Measurements from ENCODE around the gene PRELID3B.

PRELID3B gene

DNA sequence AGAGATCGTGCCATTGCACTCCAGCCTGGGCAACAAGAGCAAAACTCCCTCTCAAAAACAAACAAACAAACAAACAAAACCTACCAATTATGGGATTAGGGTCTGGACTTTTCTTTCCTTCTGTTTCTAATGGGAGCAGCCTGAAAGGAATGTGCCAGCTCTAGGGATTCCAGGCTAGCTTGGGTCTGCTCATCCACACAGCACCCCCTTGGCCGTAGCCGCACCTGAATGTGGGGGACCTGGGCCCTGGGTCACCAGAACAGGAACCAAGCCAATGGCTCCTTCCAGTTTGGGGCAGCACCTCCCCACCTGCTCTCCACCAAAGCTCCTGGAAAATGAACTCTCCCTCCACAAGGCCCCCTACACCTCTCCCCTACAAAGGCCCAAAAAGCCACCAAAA lies 42.3 kb downstream of the PRELID3B start:
- Histone ChIP-seq H3K4me1 (ENCODE audit: control insufficient read depth in 5 of 5, insufficient read depth in 5 of 5, low read length in 5 of 5) (peaks cover 2 to 34% (median 21%) of the 10 kb centered on the region in 5 donors), H3K9me3 (ENCODE audit: control insufficient read depth in 5 of 5, low read length in 5 of 5) (no peaks in the 10 kb centered on the region), H3K4me3 (ENCODE audit: low read depth in 1 of 5, low read length in 5 of 5) (no peak overlapping the region), H3K27ac (ENCODE audit: low read depth, low read length) (no peak overlapping the region), H3K36me3 (ENCODE audit: control insufficient read depth in 5 of 5, insufficient read depth in 5 of 5, low read length in 5 of 5) (peaks cover 3 to 87% (median 74%) of the 10 kb centered on the region in 5 donors), H3K27me3 (ENCODE audit: control insufficient read depth in 5 of 5, insufficient read depth in 4 of 5, low read length in 5 of 5) (no peaks in the 10 kb centered on the region), H3K9ac (ENCODE audit: low read length in 5 of 5) (no peak overlapping the region)

DNA sequence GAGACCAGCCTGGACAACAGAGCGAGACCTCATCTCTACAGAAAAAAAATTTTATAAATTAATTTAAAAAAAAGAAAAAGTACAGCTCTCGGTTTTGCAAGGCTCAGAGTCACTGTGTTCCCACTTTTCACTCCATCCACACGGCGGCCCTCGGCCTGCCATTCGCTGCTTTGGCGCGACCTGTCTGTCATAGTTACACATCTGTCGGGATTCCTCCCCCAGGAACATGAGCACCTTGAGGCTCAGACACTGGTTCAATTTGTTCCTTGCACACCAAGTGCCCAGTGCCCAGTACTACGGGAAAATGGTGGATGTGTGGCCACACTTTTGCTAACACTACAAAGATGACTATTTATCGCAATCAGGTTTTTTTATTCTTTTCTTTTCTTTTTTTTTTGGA lies 43.9 kb downstream of the PRELID3B start:
- Histone ChIP-seq H3K4me3 (ENCODE audit: low read depth in 1 of 5, low read length in 5 of 5) (no peak overlapping the region), H3K9ac (ENCODE audit: low read length in 5 of 5) (no peak overlapping the region), H3K27ac (ENCODE audit: low read depth, low read length) (no peak overlapping the region), H3K36me3 (ENCODE audit: control insufficient read depth in 5 of 5, insufficient read depth in 5 of 5, low read length in 5 of 5) (peaks cover 3 to 97% (median 82%) of the 10 kb centered on the region in 5 donors), H3K27me3 (ENCODE audit: control insufficient read depth in 5 of 5, insufficient read depth in 4 of 5, low read length in 5 of 5) (no peaks in the 10 kb centered on the region), H3K4me1 (ENCODE audit: control insufficient read depth in 5 of 5, insufficient read depth in 5 of 5, low read length in 5 of 5) (peaks cover 0 to 17% (median 7%) of the 10 kb centered on the region in 5 donors), H3K9me3 (ENCODE audit: control insufficient read depth in 5 of 5, low read length in 5 of 5) (no peaks in the 10 kb centered on the region)

- H3K4me3 ChIP-seq (ENCODE audit: low read depth in 1 of 5, low read length in 5 of 5) = no peak overlapping the region
- peaks cover 6 to 98% (median 86%) of the 10 kb centered on the region in 5 donors for H3K36me3 ChIP-seq (ENCODE audit: control insufficient read depth in 5 of 5, insufficient read depth in 5 of 5, low read length in 5 of 5)
- no peak overlapping the region for H3K9ac ChIP-seq (ENCODE audit: low read length in 5 of 5)
- no peak overlapping the region for H3K27ac ChIP-seq (ENCODE audit: low read depth, low read length)
- no peaks in the 10 kb centered on the region for H3K27me3 ChIP-seq (ENCODE audit: control insufficient read depth in 5 of 5, insufficient read depth in 4 of 5, low read length in 5 of 5)
- H3K4me1 ChIP-seq (ENCODE audit: control insufficient read depth in 5 of 5, insufficient read depth in 5 of 5, low read length in 5 of 5) = peaks cover 0 to 3% (median 0%) of the 10 kb centered on the region in 5 donors
- H3K9me3 ChIP-seq (ENCODE audit: control insufficient read depth in 5 of 5, low read length in 5 of 5) = no peaks in the 10 kb centered on the region
Measured at GRCh38 chr20:58997141-58997770, 45.3 kb downstream of the PRELID3B start.

- peaks cover 0 to 3% (median 0%) of the 10 kb centered on the region in 5 donors for H3K4me1 ChIP-seq (ENCODE audit: control insufficient read depth in 5 of 5, insufficient read depth in 5 of 5, low read length in 5 of 5)
- H3K27me3 ChIP-seq (ENCODE audit: control insufficient read depth in 5 of 5, insufficient read depth in 4 of 5, low read length in 5 of 5) = no peaks in the 10 kb centered on the region
- no peak overlapping the region for H3K27ac ChIP-seq (ENCODE audit: low read depth, low read length)
- H3K36me3 ChIP-seq (ENCODE audit: control insufficient read depth in 5 of 5, insufficient read depth in 5 of 5, low read length in 5 of 5) = peaks cover 15 to 97% (median 86%) of the 10 kb centered on the region in 5 donors
- H3K9me3 ChIP-seq (ENCODE audit: control insufficient read depth in 5 of 5, low read length in 5 of 5) = no peaks in the 10 kb centered on the region
- H3K9ac ChIP-seq (ENCODE audit: low read length in 5 of 5) = no peak overlapping the region
- no peak overlapping the region for H3K4me3 ChIP-seq (ENCODE audit: low read depth in 1 of 5, low read length in 5 of 5)
Measured at GRCh38 chr20:58996226-58996611, 46.4 kb downstream of the PRELID3B start.

GRCh38 chr20:58995461-58996225 lies 46.9 kb downstream of the PRELID3B start:
- H3K27ac ChIP-seq (ENCODE audit: low read depth, low read length) = no peak overlapping the region
- no peaks in the 10 kb centered on the region for H3K9me3 ChIP-seq (ENCODE audit: control insufficient read depth in 5 of 5, low read length in 5 of 5)
- no peak overlapping the region for H3K9ac ChIP-seq (ENCODE audit: low read length in 5 of 5)
- peaks cover 15 to 97% (median 87%) of the 10 kb centered on the region in 5 donors for H3K36me3 ChIP-seq (ENCODE audit: control insufficient read depth in 5 of 5, insufficient read depth in 5 of 5, low read length in 5 of 5)
- no peaks in the 10 kb centered on the region for H3K27me3 ChIP-seq (ENCODE audit: control insufficient read depth in 5 of 5, insufficient read depth in 4 of 5, low read length in 5 of 5)
- peaks cover 0 to 3% (median 0%) of the 10 kb centered on the region in 5 donors for H3K4me1 ChIP-seq (ENCODE audit: control insufficient read depth in 5 of 5, insufficient read depth in 5 of 5, low read length in 5 of 5)
- no peak overlapping the region for H3K4me3 ChIP-seq (ENCODE audit: low read depth in 1 of 5, low read length in 5 of 5)

DNA sequence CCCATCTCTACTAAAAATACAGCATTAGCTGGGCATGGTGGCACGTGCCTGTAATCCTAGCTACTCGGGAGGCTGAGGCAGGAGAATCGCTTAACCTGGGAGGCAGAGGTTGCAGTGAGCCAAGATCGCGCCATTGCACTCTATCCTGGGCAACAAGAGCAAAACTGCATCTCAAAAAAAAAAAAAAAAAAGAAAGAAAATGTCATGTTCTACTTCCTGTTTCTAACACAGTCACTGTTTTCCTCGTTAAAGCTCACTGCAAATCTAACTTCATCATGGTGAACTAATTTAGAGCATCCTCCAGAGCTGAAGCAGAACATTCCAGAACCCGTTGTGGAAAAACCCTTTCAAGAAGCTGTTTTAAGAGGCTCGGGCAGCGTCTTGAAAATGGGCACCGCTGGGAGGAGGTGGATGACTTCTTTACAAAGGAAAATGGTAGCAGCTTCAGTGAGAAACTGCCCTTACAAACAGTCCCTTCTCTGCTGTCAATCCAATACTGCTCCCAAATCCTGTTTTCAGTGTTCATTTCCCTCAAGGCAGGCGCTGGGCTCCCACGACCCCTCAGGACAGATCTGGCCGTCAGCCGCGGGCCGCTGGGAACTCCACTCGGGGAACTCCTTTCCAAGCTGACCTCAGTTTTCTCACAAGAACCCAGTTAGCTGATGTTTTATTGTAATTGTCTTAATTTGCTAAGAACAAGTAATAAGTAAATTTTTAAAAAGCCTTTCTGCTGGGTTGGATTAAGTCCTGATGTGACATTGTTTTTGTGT lies 48.0 kb downstream of the PRELID3B start:
- Histone ChIP-seq H3K36me3 (ENCODE audit: control insufficient read depth in 5 of 5, insufficient read depth in 5 of 5, low read length in 5 of 5) (peaks cover 18 to 98% (median 89%) of the 10 kb centered on the region in 5 donors), H3K27ac (ENCODE audit: low read depth, low read length) (no peak overlapping the region), H3K4me1 (ENCODE audit: control insufficient read depth in 5 of 5, insufficient read depth in 5 of 5, low read length in 5 of 5) (peaks cover 0 to 3% (median 0%) of the 10 kb centered on the region in 5 donors), H3K9me3 (ENCODE audit: control insufficient read depth in 5 of 5, low read length in 5 of 5) (no peaks in the 10 kb centered on the region), H3K4me3 (ENCODE audit: low read depth in 1 of 5, low read length in 5 of 5) (no peak overlapping the region), H3K9ac (ENCODE audit: low read length in 5 of 5) (no peak overlapping the region), H3K27me3 (ENCODE audit: control insufficient read depth in 5 of 5, insufficient read depth in 4 of 5, low read length in 5 of 5) (no peaks in the 10 kb centered on the region)

GRCh38 chr20:58993332-58994248 lies 49.0 kb downstream of the PRELID3B start:
- no peak overlapping the region for H3K9ac ChIP-seq (ENCODE audit: low read length in 5 of 5)
- H3K27ac ChIP-seq (ENCODE audit: low read depth, low read length) = no peak overlapping the region
- peaks cover 18 to 98% (median 91%) of the 10 kb centered on the region in 5 donors for H3K36me3 ChIP-seq (ENCODE audit: control insufficient read depth in 5 of 5, insufficient read depth in 5 of 5, low read length in 5 of 5)
- peaks cover 0 to 3% (median 0%) of the 10 kb centered on the region in 5 donors for H3K4me1 ChIP-seq (ENCODE audit: control insufficient read depth in 5 of 5, insufficient read depth in 5 of 5, low read length in 5 of 5)
- no peaks in the 10 kb centered on the region for H3K9me3 ChIP-seq (ENCODE audit: control insufficient read depth in 5 of 5, low read length in 5 of 5)
- no peaks in the 10 kb centered on the region for H3K27me3 ChIP-seq (ENCODE audit: control insufficient read depth in 5 of 5, insufficient read depth in 4 of 5, low read length in 5 of 5)
- no peak overlapping the region for H3K4me3 ChIP-seq (ENCODE audit: low read depth in 1 of 5, low read length in 5 of 5)

- peaks cover 0 to 3% (median 0%) of the 10 kb centered on the region in 5 donors for H3K4me1 ChIP-seq (ENCODE audit: control insufficient read depth in 5 of 5, insufficient read depth in 5 of 5, low read length in 5 of 5)
- H3K27ac ChIP-seq (ENCODE audit: low read depth, low read length) = no peak overlapping the region
- H3K9ac ChIP-seq (ENCODE audit: low read length in 5 of 5) = no peak overlapping the region
- peaks cover 17 to 99% (median 96%) of the 10 kb centered on the region in 5 donors for H3K36me3 ChIP-seq (ENCODE audit: control insufficient read depth in 5 of 5, insufficient read depth in 5 of 5, low read length in 5 of 5)
- no peaks in the 10 kb centered on the region for H3K27me3 ChIP-seq (ENCODE audit: control insufficient read depth in 5 of 5, insufficient read depth in 4 of 5, low read length in 5 of 5)
- H3K4me3 ChIP-seq (ENCODE audit: low read depth in 1 of 5, low read length in 5 of 5) = no peak overlapping the region
- no peaks in the 10 kb centered on the region for H3K9me3 ChIP-seq (ENCODE audit: control insufficient read depth in 5 of 5, low read length in 5 of 5)
Measured at GRCh38 chr20:58992911-58993310, 49.7 kb downstream of the PRELID3B start.

- Histone ChIP-seq H3K27ac (ENCODE audit: low read depth, low read length) (no peak overlapping the region), H3K4me1 (ENCODE audit: control insufficient read depth in 5 of 5, insufficient read depth in 5 of 5, low read length in 5 of 5) (peaks cover 0 to 3% (median 0%) of the 10 kb centered on the region in 5 donors), H3K9me3 (ENCODE audit: control insufficient read depth in 5 of 5, low read length in 5 of 5) (no peaks in the 10 kb centered on the region), H3K36me3 (ENCODE audit: control insufficient read depth in 5 of 5, insufficient read depth in 5 of 5, low read length in 5 of 5) (peaks cover 15 to 99% (median 96%) of the 10 kb centered on the region in 5 donors), H3K27me3 (ENCODE audit: control insufficient read depth in 5 of 5, insufficient read depth in 4 of 5, low read length in 5 of 5) (no peaks in the 10 kb centered on the region), H3K4me3 (ENCODE audit: low read depth in 1 of 5, low read length in 5 of 5) (no peak overlapping the region), H3K9ac (ENCODE audit: low read length in 5 of 5) (no peak overlapping the region)
Measured at GRCh38 chr20:58991715-58992114, 50.9 kb downstream of the PRELID3B start.
